Midbrain (tissue), 1 donor: Measurements from ENCODE around the gene AHI1.
"Not testable (repeated sequence)": the region's sequence is repeated elsewhere in the genome, so short reads cannot be mapped to it uniquely, and the experiment has no call there.

Experiments used
- DNase-seq: peaks from one replicate; lab custom pipeline; 2025; lab: John Stamatoyannopoulos, UW

The AHI1 gene

DNA sequence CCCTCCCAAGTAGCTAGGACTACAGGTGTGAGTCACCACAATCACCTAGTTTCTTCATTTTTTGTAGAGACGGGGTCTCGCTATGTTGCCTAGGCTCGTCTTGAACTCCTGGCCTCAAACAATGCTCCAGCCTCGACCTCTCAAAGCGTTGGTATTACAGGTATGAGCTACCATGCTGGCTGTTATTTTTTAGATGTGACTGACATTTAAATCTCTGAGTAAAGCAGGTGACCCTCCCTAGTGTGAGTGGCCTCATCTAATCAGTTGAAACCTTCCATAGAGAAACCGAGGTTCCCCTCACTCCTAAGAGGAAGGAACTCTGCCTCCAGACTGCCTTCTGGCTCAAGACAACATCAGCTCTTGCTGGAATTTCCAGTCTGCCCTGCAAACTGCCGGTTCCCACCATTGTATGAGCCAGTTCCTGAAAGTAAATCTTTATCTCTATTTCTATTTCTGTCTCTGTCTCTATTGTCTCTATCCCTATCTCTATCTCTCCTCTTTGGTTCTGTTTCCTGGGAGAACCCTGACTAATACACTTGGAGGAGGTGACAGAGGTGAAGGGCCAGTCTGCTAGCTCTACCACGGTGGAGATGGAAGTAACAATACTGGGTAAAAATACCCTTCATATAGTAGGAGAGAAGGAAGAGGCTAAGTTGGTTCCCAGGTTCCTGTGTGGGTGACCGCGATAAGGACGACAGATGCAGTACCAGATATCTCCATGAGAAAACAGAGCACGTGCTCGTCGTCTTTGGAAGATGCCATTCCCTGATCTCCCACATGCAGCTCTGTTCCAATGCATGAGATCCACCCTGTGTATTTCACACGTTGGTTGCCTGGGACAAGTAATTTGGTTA lies 235.4 kb downstream of the AHI1 start:
- DNase-seq, result no peak

DNA sequence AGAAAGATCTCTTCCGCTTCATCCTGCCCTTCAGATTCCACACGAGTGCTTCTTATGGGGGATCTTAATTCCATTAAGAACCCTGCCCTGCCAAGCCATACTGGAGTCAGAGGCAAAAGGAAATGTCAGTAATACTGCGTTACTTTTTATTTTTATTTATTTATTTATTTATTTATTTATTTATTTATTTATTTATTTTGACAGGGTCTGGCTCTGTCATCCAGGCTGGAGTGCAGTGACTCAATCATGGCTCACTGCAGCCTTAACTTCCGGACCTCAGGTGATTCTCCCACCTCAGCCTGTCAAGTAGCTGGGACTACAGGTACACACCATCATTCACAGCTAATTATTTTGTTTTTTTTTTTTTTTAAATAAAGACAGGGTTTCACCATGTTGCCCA lies 236.9 kb downstream of the AHI1 start:
- DNase-seq, result no peak

DNA sequence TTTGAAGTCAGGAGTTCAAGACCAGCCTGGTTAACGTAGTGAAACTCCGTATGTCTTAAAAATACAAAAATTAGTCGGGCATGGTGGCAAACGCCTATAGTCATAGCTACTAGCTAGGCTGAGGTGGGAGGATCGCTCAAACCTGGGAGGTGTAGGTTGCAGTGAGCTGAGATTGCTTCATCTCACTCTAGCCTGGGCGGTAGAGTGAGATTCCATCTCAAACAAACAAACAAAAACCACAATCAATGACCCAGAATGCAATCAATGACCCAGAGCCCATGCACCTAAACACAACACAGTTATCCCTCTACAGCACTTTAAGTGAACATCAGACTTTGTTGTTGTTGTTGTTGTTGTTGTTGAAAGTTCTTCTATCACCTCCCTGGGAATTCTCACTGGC lies 238.6 kb downstream of the AHI1 start:
- no peak for DNase-seq

DNA sequence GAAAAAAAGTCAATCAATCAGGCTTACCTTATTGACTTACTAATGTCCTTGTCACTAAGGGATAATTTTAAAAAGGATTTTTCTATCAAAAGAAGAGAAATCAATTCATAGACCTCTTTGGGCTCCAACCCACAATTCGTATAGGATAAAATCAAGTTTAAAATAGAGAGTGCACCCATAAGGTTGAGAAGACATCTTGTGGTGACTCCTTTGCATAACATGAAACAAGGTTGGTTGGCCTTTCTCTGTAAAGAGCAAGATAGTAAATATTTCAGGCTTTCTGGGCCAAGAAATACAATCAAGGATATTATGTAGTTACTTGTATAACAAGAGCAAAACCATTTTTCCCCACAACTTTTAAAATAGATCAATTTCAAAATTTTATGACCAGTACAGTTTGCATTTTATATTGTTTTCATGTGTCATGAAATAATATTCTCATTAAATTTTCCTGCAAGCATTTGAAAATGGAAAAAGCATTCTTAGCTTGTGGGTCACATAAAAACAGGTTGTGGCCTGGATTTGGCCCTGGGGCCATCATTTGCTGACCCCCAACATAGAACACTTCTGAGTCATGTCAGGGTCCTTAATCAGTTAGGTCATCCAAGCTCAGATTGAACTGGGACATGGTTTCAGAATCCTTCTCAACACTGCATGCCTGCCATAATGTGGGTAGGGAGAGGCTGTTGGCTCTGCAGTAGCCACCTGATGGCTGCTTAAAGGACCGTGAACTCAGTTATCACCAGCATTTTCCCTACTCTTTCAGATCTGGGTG lies 239.7 kb downstream of the AHI1 start:
- no peak for DNase-seq

DNA sequence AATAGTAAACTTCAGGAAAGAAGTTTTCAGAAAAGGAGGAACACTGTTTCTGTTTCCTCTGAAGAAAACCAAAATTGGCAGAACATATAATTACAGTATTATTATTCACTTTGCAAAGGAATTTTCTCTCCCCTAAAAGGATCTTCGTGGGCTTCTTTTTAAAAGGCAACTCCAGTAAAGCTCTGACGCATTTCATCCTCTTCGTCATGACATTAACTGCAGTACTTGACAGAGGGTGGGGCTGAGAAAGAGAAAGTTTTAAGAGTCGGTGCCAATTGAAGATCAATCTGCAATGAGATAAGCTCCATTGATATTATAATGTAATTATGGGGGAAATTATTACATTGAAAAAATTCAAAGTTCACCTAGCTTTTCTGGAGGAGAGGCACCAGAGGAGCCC lies 240.7 kb downstream of the AHI1 start:
- DNase-seq, result no peak

DNA sequence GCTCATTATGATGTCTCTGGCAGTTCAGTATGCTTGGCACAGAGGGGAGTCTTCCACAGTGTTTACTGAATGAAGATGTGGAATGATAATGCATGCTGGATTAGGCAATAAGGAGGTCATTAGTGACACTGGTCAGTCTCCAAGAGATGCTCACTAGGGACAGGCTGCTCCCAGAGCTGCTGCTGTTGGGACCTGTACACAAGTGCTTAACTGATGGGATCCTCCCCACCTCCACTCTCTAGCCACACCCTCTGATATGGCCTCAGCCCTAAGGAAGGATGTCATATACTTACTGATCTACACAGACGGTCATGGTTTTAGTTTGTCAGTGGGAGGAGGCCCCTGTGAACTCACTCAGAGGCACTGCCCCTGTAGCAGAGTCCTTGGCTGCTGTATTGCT lies 243.1 kb downstream of the AHI1 start:
- no peak for DNase-seq

DNA sequence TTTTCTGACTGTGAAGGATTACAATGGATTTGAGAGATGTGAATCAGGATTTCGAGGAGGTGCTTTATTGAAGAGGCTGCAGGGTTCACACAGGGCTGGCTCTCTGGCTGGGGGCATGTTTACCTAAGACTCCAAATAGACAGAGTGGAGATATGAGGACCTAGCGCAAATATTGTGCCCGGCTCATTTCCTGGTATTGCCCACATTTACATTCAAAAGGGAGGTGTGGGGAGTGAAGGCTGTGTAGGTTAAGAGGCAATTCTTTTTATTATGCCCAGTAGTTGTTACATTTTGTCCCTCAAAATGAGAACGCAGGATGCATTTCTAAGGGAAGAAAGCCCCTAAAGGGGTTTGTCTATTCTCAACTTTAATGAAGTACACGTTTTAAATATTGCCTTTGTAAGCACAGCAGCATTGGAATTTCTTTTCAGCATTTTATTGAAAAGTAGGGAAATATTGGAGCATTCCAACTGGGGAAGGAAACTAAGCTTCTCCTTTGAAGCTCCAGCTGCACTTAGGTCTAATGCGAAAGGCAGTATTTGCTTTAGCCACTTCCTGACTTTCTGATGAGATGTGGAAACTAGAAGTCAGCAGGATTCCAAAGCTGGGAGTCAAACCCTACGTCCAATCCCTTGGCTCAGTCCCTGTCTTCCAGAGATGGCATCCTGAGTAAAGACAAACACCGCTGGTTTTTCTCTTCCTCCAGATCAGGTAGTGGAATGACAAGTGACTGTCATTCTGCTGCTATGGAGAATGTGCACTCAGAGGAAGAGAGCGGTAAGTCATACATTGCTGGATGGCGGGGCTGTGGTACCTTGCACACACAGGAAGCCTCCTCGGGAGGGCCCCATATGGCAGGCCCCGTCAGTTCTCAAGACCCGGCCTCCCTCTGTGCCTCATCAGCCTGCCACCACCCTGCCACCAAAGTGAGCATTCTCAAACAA lies 245.8 kb downstream of the AHI1 start:
- no peak for DNase-seq

DNA sequence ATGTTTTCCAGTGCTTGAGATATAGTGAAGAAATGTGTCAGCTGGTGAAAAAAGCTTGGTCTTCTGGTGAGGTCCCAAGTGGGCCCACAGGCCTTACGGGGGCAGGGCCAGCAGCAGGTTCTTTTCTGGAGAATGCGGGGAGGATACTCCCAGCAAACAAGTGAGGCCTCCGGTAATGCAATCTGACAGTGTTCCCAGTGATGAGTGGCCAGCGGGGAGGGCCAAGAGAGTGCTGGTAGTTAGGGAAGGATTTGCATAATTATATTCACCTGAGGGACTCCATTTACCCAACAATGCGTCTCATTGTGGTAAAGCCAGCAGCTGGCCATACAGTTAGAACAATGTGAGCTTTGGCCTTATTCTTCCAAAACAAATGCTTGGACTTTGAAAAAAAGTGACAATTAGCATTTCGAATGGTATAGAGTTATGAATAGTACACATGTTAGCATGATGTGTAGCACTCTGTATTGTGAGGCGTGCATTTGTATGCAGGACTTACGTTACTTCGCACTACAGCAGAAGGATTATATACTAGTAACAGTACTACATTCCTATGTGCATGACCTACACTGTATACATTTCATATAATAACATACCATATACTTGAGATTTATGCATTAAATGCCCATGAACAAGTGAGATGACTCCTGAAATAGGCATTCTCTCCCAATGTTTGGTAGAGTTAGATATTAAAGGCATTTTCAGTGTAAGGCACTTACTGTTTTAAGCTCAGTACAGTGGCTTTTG lies 246.6 kb downstream of the AHI1 start:
- no peak for DNase-seq

DNA sequence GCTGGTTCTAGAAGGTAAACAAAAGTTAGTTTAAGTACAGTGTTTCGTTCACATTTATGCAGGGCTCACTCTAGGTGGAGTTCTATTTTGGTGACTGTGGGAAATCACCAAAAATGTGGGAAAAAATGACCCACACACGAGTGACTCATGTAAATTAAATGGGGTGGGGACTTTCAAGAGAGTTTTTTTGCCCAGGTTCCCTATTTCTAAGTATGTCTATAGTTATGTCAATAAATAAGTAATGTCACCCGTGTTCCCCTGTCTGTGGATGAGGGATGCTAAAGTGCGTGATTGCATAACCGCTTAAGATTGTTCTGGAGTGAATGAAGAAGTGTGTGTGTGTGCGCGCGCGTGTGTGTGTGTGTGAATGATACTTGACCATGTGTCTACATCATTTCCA lies 247.3 kb downstream of the AHI1 start:
- no peak for DNase-seq

DNA sequence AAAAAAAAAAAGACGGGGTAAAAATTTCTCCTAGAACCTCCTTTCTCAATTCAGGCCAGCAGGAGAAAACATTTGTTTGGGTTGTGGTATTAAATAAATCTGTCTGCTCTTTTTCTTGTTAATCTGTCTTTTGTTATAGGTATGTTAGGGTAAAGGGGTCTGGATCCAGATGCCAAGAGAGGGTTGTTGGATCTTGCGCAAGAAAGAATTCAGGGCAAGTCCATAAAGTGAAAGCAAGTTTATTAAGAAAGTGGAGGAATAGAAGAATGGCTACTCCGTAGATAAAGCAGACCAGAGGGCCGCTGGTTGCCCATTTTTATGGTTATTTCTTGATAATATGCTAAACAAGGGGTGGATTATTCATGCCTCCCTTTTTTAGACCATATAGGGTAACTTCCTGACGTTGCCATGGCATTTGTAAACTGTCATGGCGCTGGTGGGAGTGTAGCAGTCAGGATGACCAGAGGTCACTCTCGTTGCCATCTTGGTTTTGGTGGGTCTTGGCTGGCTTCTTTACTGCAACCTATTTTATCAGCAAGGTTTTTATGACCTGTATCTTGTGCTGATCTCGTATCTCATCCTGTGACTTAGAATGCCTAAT lies 251.0 kb downstream of the AHI1 start:
- DNase-seq, result not testable (repeated sequence)

DNA sequence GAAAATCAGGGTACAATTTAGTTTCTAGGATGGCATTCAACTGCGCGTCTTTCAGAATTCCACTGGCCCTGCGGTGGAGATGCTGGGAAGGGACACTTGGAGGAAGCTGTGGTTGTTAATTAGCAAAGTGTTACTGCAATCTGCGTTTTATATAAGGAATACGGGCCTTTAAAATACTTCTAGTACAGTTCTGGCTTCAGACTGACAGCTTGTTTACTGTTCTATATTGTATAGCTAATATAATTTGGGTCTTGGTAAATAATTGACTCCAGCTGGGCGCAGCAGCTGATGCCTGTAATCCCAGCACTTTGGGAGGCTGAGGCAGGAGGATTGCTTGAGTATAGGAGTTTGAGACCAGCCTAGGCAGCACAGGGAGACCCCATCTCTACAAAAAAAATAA lies 252.7 kb downstream of the AHI1 start:
- no peak for DNase-seq

DNA sequence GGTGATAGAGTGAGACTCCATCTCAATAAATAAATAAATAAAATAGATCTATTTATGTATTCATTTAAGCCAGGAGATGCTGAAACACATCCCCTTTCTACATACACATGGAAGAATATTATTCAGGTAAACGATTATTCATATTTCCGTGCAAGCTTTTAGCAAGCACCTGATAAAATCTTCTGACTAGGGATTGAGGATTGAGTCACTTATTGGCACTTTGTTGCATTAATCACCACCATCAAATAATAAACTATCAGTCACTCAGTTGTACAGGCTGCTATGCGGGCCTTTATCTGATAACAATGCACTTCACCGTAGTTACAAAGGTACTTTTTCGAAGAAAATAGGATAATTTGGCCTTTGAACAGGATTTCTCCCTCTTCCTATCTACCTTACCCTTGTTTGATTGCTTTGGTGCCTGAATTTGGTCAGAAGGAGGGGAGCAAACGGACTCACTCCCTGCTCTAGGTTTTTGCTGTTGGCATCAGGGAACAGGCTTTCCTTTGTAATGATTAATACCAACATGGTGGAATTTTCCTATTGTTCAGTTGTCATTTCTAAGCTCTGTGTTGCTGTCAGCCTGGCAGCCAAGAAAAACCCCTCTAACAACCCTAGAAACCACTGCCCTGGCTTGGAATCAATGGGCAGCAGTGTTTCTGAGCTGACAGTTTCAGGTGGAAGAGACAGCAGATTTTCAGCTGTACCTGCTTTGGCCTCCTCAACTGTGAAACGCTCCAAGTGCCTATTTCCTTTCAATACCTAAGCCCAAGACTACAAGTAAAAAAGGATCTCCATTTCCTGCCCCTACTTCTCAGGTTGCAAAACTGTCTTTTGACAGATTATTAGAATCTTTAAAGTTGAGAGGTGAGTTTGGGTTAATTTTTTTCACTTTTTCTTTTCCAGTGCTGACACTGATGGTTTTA lies 253.4 kb downstream of the AHI1 start:
- DNase-seq, result no peak

DNA sequence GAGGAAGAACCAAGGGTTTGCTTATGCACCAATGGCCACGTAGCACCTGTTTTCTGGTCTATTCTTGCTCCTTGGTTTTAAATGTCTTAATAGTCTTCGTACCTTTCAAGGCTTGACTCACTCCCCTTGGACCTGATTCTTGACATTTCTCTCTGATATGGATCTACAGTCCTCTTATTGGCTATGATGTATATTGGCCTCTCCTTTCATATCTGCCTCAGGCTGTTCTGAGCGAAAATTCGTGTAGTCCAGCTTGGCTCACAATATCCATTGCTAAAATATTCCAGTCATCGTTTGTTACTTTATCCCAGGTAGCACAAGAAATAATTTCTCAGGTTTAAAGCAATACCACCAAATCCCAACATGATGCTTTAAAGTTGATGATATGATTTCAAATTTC lies 256.8 kb downstream of the AHI1 start:
- DNase-seq, result no peak

DNA sequence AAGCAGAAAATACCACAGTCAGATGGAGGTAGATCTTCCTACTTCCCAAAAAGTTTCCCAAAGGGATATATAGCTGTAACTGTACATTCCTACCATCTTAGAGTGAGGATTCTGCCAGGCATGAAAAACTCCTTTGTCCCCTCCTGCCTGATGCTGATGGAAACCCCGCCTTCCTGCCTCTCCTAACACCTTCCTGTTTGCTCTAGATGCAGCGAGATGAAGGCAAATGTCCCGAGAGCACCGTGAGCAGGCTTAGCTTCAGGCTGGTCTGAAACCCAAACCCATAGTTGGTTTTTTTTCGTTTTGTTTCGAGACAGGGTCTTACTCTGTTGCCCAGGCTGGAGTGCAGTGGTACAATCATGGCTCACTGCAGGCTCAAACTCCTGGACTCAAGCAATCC lies 260.8 kb downstream of the AHI1 start:
- DNase-seq, result no peak

DNA sequence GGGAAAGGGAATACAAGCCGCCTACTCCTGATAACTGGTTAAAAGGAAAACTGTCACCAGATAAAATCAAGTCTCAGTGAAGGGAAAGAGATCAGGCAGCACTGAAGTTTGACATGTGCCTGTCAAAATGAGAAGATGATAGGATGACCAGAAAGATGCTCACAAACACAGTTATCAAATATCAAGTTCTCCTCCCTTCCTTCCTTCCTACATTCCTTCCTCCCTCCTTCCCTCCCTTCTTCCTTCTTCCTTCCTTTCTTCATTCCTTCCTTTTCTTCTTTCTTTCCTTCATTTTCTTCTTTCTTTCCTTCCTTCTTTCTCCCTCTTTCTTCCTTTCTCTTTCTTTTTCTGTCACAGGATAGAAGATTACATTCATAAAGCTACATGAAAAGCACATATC lies 261.2 kb downstream of the AHI1 start:
- DNase-seq, result no peak

DNA sequence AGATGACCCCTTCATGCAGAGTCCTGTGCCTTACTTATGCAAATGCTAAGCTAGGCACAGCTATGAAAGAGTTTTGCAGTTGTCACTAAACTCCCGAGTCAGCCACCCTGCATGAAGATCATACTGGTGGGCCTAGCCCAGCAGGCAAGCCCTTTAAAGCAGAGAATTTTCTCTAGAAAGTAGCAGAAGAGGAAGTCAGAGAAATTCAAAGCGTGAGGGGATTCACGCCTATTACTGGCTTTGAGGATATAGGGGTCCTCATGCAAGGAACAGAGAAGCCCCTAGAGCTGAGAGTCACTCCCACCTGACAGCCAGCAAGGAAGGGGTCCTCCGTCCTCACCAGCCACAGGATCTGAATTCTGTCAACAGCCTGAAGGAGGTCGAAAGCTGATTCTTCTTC lies 261.8 kb downstream of the AHI1 start:
- no peak for DNase-seq

DNA sequence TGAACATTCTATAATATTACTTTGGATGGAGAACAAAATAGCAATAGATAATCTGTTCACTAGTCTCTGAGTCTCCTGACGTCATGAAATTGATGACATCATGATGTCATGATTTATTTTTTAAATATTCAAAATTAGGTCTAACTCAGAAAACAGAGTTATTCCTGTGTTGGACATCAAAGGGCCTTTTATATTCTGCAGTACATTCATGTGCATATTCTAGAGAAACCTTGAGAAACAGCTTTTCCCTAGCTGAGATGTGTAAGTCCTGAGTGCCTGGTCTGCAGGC lies 263.1 kb downstream of the AHI1 start:
- DNase-seq, result no peak

DNA sequence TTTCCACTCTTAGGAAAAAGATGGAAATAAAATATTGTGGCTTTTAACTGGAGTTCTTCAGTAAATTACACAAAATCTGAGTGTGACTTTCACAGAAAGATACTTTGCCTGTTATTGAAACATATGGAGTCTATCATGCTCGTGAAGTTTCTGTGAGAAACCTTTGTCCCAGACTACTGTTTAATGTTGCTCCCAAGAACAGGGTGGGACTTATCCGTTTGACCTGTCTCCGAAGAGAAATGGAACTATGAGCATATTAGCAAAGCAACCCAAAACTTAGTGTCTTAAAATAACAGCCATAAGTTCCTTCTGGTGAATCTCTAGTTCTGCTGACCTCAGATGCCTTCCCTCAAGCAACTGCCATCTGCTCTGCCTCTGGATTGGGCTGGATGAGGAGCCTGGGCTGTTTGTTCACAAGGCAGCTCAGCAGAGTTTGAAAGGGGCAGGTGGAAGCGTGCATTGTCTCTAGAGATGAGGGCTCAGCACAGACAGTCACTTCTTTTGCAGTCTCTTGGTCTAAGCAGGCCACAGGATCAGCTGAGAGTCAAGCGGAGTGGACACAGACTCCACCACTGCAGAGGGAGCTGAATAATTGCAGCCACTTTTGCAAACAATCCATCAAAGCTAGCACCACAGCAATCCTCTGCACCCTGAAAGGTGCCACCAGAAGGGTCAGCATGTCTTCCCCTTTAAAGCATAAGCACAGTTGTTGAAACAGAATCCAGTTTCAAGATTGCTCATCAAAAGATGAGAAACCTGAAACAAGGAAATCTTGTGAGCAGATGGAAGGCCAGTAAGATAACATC lies 263.7 kb downstream of the AHI1 start:
- no peak for DNase-seq
